SU-DHL-6 (cell line): ENCODE measurements around the gene ZFYVE9.

Experiments used
- EZH2phosphoT487 ChIP-seq: fragments of 200-600 bp; sonication (generic), shearing (Covaris generic); conservative IDR thresholded peaks from 2 replicates; pipeline ENCODE4 v1.6.1; 2018; ENCODE audit warnings: mild to moderate bottlenecking, antibody characterized with exemption, low read length, moderate library complexity, mixed read lengths
- TF ChIP-seq, protein P1 (sequence below): fragments of 200-600 bp; sonication (generic); IDR thresholded peaks from one replicate; pipeline ENCODE4 v1.5.1; 2017; ENCODE audit warnings: antibody characterized with exemption, mild to moderate bottlenecking, low read length, moderate library complexity; ENCODE audit not compliant: insufficient read depth, poor library complexity, severe bottlenecking

DNA sequence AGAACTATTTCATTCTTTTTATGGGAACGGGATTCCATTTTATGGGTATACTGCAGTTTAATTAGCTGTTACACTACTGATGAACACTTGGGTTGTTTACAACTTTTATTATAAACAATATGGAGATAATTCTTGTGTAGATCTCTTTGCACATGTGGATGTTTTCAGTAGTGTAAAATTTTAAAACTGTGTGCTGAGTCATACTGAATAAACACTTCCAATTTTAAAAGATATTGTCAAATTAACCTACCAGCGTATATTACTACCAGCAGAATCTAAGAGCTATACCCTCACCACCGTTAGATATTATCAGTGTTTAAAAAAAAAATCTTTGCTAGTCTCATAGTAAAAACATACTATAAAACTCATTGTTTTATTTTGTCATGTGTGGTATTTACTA is 118.0 kb downstream of the ZFYVE9 start:
- TF ChIP-seq, protein P1, sequence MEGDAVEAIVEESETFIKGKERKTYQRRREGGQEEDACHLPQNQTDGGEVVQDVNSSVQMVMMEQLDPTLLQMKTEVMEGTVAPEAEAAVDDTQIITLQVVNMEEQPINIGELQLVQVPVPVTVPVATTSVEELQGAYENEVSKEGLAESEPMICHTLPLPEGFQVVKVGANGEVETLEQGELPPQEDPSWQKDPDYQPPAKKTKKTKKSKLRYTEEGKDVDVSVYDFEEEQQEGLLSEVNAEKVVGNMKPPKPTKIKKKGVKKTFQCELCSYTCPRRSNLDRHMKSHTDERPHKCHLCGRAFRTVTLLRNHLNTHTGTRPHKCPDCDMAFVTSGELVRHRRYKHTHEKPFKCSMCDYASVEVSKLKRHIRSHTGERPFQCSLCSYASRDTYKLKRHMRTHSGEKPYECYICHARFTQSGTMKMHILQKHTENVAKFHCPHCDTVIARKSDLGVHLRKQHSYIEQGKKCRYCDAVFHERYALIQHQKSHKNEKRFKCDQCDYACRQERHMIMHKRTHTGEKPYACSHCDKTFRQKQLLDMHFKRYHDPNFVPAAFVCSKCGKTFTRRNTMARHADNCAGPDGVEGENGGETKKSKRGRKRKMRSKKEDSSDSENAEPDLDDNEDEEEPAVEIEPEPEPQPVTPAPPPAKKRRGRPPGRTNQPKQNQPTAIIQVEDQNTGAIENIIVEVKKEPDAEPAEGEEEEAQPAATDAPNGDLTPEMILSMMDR: no peak
- TF ChIP-seq EZH2phosphoT487: no peak
